ENCODE data around the gene LDB3. TPM values are rescaled to one million over a fixed set of nuclear protein-coding genes. Genes with fewer than 3 reads are reported as not detected.

LDB3 gene
- total RNA-seq, 4 donors from 2014 or later: 0.44 to 3.2 (median 0.98) TPM; not detected in 1

DNA sequence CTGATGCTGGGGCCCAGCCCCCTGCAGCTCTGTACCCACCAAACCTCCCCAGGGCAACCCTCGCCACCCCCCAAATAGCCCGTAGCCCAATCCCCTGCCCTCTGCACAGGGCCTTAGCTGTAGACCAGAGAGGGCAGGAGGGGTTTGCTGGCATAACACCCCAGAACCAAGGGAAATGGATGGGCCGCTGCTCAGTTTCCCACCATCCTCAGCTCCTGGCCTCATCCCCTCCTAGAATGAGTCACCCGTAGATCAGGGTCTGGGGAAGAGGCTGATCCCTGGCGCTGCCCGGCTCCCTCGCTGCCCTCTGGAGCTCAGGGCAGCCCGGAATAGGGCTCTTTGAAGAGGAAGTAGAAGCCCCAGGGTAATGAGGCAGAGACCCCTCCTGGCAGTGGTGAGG is 31.2 kb downstream of the LDB3 start:
- TF ChIP-seq POLR2AphosphoS5 (IDR thresholded peaks at IDR 0.05): no peak
- TF ChIP-seq POLR2A (IDR thresholded peaks at IDR 0.05): no peak
- TF ChIP-seq EP300 (IDR thresholded peaks at IDR 0.05): no peak
- TF ChIP-seq, protein P1, sequence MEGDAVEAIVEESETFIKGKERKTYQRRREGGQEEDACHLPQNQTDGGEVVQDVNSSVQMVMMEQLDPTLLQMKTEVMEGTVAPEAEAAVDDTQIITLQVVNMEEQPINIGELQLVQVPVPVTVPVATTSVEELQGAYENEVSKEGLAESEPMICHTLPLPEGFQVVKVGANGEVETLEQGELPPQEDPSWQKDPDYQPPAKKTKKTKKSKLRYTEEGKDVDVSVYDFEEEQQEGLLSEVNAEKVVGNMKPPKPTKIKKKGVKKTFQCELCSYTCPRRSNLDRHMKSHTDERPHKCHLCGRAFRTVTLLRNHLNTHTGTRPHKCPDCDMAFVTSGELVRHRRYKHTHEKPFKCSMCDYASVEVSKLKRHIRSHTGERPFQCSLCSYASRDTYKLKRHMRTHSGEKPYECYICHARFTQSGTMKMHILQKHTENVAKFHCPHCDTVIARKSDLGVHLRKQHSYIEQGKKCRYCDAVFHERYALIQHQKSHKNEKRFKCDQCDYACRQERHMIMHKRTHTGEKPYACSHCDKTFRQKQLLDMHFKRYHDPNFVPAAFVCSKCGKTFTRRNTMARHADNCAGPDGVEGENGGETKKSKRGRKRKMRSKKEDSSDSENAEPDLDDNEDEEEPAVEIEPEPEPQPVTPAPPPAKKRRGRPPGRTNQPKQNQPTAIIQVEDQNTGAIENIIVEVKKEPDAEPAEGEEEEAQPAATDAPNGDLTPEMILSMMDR (IDR thresholded peaks at IDR 0.05): no peak
- Histone ChIP-seq H3K36me3 (no peaks in the 10 kb centered on the region), H3K27ac (no peak overlapping the region), H3K4me1 (no peaks in the 10 kb centered on the region), H3K4me3 (no peak overlapping the region), H3K9me3 (no peaks in the 10 kb centered on the region), H3K27me3 (no peaks in the 10 kb centered on the region)
- WGBS: 100% methylated on average over 2 of the region's 8 CpGs
- no peak for DNase-seq (ENCODE audit: low spot score in 2 of 2)

DNA sequence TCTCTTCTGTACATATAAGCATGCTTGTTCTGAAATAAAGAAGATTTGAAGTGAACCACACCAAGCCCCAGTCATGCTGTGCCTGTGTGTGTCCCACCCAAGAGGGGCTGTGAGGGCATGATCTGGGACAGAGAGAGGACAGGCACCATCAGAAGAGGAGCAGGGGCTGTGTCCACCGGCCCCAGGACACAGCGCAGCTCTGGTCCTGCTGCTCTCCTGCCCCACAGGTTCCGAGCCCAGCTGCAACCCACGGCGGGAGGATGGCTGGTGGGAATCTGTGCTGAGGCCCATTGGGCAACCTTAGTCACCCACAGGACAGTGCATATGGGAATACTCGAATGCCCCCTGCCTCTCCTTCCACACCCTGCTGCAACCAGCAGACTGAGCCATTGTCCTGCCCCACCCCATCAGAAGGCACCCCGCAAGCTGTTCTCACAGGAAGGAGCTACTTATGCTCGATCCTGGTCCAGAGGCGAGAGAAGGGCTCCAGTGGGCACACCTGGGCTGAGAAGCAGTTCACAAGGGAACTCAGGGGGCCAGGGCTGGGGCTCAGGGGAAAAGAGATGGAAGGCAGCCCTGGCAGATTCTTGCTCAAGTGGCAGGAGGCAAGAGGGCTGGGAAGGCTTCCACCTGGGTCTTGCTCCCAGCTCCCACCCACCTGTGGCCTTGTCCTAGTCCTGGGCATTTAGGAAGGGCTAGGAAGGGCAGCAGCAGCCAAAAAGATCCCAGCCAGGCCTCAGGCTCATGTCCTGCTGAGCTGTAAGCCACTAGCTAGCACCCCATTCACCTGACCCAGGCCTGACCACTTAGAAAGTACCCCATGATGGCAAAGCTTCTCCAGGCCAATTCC is 31.9 kb downstream of the LDB3 start:
- Histone ChIP-seq H3K9me3 (no peaks in the 10 kb centered on the region), H3K4me3 (no peak overlapping the region), H3K27ac (no peak overlapping the region), H3K4me1 (no peaks in the 10 kb centered on the region), H3K36me3 (no peaks in the 10 kb centered on the region), H3K27me3 (no peaks in the 10 kb centered on the region)
- DNase-seq (ENCODE audit: low spot score in 2 of 2): no peak
- 86% methylated on average over 7 of the region's 9 CpGs for WGBS
- no peak for TF ChIP-seq EP300 (IDR thresholded peaks at IDR 0.05)
- TF ChIP-seq POLR2A (IDR thresholded peaks at IDR 0.05): no peak
- TF ChIP-seq POLR2AphosphoS5 (IDR thresholded peaks at IDR 0.05): no peak
- TF ChIP-seq, protein P1 (IDR thresholded peaks at IDR 0.05): no peak

DNA sequence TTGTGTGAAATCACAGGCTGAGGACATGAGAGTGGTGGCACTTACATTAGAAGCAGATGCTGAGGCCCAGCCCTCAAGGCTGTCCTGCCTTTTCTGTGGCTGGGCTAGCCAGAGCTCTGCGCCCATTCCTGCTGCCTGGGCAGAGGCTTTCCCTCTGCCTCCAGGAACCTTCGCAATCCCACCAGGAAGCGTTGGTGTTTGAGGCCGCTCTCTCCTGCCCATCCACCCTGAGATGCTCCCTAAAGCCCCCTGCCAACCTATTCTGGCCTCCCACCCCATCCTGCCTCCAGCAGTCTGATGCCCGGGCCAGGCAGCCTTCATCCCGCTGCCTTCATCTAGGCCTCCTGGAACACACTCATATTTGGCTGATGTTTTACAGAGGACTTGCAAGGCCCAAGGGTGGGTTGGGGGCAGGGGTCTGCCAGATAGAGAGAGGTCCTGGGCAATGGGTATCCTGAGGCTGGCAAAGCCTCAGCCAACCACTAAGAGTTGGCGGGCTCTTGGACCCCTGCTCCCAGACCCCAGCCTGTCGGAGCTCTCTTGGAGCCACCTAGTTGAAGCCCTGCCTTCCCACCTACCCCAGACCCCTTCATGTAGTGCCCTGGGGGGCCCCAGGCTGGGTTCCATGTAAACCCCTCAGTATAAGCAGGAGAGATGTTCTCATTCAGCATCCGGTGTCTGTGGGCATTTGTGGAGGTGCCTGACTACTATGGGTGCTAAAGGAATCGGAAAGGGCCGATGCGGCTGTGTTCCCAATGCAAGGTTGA is 32.7 kb downstream of the LDB3 start:
- Histone ChIP-seq H3K36me3 (no peaks in the 10 kb centered on the region), H3K4me3 (no peak overlapping the region), H3K9me3 (no peaks in the 10 kb centered on the region), H3K27me3 (no peaks in the 10 kb centered on the region), H3K4me1 (no peaks in the 10 kb centered on the region), H3K27ac (no peak overlapping the region)
- TF ChIP-seq POLR2A (IDR thresholded peaks at IDR 0.05) (no peak), EP300 (IDR thresholded peaks at IDR 0.05) (no peak), POLR2AphosphoS5 (IDR thresholded peaks at IDR 0.05) (no peak)
- TF ChIP-seq, protein P1 (IDR thresholded peaks at IDR 0.05): no peak
- no peak for DNase-seq (ENCODE audit: low spot score in 2 of 2)
- 95% methylated on average over 9 of the region's 12 CpGs for WGBS

DNA sequence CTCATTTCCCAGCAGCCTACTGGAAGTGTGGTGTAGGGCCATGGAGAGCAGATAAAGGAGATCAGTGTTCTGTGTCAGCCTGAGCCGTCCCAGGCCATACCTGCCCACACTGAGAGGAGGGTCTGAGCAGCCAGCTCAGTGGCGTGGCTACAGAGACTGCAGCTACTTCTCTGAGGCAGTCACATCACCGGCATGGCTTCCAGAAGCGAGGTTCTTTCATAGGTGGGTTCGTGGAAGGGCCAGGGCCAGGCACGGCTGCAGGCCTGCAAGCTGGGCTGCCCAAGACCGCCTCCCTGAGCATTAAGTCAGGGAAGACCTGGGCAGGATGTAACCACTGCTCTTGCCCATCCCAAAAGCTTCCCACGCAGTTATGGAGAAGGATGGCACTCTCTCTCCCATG is 34.9 kb downstream of the LDB3 start:
- no peak overlapping the region for H3K27ac ChIP-seq
- no peaks in the 10 kb centered on the region for H3K4me1 ChIP-seq
- H3K27me3 ChIP-seq: peaks cover 3% of the 10 kb centered on the region
- H3K9me3 ChIP-seq: no peaks in the 10 kb centered on the region
- no peaks in the 10 kb centered on the region for H3K36me3 ChIP-seq
- no peak for DNase-seq (ENCODE audit: low spot score in 2 of 2)
- TF ChIP-seq POLR2AphosphoS5 (IDR thresholded peaks at IDR 0.05) (no peak), EP300 (IDR thresholded peaks at IDR 0.05) (no peak), POLR2A (IDR thresholded peaks at IDR 0.05) (no peak)
- TF ChIP-seq, protein P1 (IDR thresholded peaks at IDR 0.05): no peak
- H3K4me3 ChIP-seq: no peak overlapping the region
- 93% methylated on average over 5 of the region's 8 CpGs for WGBS

DNA sequence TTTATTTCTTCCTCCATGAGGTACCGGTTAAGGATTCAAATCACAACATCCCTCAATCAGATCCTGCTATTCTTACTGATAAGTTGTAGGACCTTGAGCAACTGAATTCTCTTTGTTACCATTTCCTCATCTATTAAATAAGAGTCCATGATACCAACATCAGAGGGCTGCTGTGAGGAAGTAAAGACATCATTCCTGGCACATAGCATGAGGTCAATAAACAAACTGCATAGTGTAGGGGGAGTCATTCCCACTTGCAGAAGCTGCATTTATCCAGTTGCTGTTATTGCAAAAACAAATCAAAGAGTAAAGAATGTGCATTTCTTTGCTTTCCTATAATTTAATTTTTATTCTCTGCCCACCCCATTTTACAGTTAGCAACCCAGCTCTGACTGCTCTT is 36.8 kb downstream of the LDB3 start:
- Histone ChIP-seq H3K4me1 (no peaks in the 10 kb centered on the region), H3K4me3 (no peak overlapping the region), H3K27ac (no peak overlapping the region), H3K36me3 (no peaks in the 10 kb centered on the region), H3K9me3 (no peaks in the 10 kb centered on the region), H3K27me3 (peaks cover 3% of the 10 kb centered on the region)
- no peak for TF ChIP-seq POLR2AphosphoS5 (IDR thresholded peaks at IDR 0.05)
- TF ChIP-seq POLR2A (IDR thresholded peaks at IDR 0.05): no peak
- no peak for TF ChIP-seq EP300 (IDR thresholded peaks at IDR 0.05)
- TF ChIP-seq, protein P1 (IDR thresholded peaks at IDR 0.05): no peak
- no peak for DNase-seq (ENCODE audit: low spot score in 2 of 2)
- 95% methylated on average over 1 of the region's 1 CpG for WGBS
